HG03432 (cell line): Measurements from ENCODE around the gene ASCL2.

Experiments used
- ATAC-seq: cut with Tn5 transposase; IDR thresholded peaks from one replicate; pipeline ENCODE4 v1.9.1; 2021; ENCODE audit warnings: mild to moderate bottlenecking, moderate library complexity; ENCODE audit not compliant: unreplicated experiment

Gene ASCL2

GRCh38 chr11:2309251-2310072 lies 39.1 kb upstream of the ASCL2 start:
- no peak for ATAC-seq

DNA sequence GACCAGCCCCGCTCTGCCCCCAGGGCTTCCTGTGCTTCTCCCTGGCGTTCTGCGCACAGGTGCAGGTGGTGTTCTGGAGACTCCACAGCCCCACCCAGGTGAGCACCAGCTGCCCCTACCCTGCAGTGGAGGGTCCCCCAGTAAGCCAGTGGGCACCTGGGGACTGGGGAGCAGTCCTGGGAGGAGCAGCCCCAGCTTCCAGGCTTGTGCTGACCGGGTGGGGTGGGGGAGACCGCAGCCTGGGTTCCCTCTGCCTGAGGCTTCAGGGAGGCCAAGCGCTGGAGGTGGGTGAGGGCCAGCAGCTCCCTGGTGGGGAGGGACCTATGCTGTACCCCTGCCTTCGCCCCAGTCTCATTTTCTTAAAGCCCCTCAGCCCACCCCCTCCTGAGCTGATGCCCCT lies 38.3 kb upstream of the ASCL2 start:
- ATAC-seq = no peak

DNA sequence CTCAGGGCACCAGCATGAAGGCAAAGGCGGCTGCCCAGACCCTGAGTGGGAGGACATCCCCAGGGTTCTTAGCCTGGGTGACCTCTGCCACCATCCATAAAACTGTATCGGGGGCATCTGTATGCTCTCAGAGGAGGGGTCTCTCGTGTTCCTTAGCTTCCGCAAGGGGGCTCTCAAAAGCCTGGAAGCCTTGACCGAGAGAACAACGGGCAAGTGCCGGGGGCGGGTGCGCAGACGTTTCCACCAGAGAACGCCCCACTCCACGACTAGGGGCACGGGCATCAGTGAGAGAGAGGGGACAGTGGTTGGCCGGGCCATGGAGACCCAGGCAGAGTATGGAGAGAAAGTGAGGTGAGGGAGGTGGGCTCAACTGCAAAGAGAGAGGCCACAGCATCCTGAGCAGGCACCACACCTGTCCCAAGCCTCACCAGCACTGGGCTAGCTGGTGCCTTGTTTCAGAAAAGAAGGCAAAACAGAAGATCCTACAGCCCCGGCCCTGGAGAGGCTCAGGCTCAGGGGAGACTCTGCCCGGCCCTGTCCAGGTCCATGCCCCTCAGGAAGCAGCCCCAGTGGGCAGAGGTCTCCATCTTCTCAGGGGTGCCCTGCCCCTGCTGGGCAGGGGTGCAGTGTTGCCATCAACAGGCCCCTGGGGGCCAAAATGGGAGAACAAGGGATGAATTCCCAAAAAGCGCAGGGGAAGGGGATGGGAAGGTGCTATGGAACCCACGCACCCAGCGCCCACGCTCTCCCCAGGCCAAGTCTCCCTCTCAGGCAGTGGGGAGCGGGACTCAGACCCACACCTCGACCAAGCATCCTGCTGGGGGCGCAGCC lies 37.3 kb upstream of the ASCL2 start:
- no peak for ATAC-seq

GRCh38 chr11:2306877-2307500 lies 36.6 kb upstream of the ASCL2 start:
- no peak for ATAC-seq

GRCh38 chr11:2306452-2306823 lies 36.0 kb upstream of the ASCL2 start:
- no peak for ATAC-seq

- no peak for ATAC-seq
Measured at GRCh38 chr11:2305788-2306451, 35.5 kb upstream of the ASCL2 start.

DNA sequence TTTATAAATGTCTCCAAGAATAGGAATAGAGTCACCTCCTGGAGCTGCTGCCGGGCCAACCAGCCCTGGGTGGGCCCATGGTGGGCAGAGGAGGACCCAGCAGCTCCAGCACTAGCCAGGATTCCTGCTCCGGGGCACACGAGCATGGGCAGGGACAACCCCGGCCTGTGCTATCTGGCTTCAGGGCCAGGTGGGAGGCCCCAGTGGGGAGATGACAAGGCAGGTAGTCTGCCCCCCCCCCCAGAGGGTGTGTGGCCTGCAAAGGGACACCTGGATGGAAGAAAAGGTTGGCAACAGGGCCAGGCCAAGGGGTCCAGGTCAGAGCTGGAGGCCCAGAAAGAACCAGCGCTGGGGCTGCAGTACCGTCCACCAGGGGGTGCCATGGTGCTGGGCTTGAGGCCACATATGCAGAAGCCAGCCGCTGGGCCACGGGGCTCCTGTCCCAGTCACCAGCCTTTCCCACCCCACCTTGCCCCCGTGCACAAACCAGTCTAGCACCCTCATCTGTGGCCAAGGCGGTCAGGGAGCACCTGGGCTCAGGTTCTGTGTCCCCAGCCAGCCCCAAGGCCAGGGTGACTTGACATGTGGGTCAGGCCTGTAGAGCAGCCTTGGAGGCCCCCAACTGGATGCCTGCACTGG lies 34.9 kb upstream of the ASCL2 start:
- ATAC-seq = no peak

GRCh38 chr11:2304506-2305139 lies 34.2 kb upstream of the ASCL2 start:
- no peak for ATAC-seq

GRCh38 chr11:2303627-2304505 lies 33.5 kb upstream of the ASCL2 start:
- no peak for ATAC-seq

- no peak for ATAC-seq
Measured at GRCh38 chr11:2302896-2303626, 32.7 kb upstream of the ASCL2 start.

DNA sequence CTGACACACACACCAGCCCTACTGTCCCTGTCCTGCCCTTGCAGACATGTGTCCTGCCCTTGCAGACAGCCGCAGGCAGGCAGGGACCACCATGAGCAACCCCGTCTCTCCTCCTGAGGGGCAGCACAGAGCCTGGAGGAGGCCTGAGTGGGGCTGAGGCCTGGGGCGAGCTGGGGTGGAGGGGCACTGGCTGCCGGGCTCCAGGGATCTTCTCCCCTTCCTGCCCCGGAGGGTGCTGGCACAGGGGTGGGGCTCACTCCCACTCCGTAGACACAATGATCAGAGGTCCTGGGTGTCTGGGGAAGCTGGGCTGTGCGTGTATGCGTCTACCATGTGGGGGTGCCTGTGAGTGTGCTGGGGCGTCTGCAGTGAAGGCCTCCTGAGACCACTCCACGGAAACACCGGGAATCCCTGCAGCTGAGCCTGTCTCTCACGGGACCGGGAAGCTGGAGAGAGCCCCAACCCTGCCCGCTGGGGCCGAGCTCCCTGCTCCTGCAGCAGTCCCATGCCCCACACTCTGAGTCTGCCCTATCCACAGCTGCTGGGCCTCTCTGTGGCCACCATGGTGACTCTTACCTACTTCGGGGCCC lies 32.0 kb upstream of the ASCL2 start:
- peak; percentile 6 for ATAC-seq

GRCh38 chr11:2301631-2302305 lies 31.4 kb upstream of the ASCL2 start, which contains the start of the genes C11orf21 and TSPAN32:
C11orf21 (minus strand) TSS chr11:2301918; CDS start chr11:2301808, 110 bp downstream.
TSPAN32 (plus strand) TSS chr11:2302013; CDS start chr11:2302150, 137 bp downstream.
- ATAC-seq = peak; percentile 41

GRCh38 chr11:2300936-2301630 lies 30.7 kb upstream of the ASCL2 start:
- no peak for ATAC-seq

- ATAC-seq = no peak
Measured at GRCh38 chr11:2300290-2300935, 30.0 kb upstream of the ASCL2 start.

- ATAC-seq = no peak
Measured at GRCh38 chr11:2299773-2300172, 29.4 kb upstream of the ASCL2 start.
